Astrocyte of the spinal cord (primary cell): ENCODE measurements around the gene TEK.
"Not testable (repeated sequence)": the region's sequence is repeated elsewhere in the genome, so short reads cannot be mapped to it uniquely, and the experiment has no call there.

Experiments used
- DNase-seq: peaks from one replicate; pipeline ENCODE4 v3.0.0; 2011; ENCODE audit warnings: low read depth, low spot score
- H3K4me3 ChIP-seq: 2 replicates; pipeline ENCODE4 v1.5.1; 2011; ENCODE audit warnings: low read depth, mild to moderate bottlenecking, low read length, moderate library complexity
- CTCF ChIP-seq: IDR thresholded peaks from 2 replicates; pipeline ENCODE4 v1.5.1; 2012; ENCODE audit warnings: low read depth, mild to moderate bottlenecking, low read length, inconsistent platforms
- in situ Hi-C: cut with HindIII; loops from 2 replicates; pipeline ENCODE4 v1.10.0; 2017; ENCODE audit warnings: low sequenced_read_pairs

Gene TEK

DNA sequence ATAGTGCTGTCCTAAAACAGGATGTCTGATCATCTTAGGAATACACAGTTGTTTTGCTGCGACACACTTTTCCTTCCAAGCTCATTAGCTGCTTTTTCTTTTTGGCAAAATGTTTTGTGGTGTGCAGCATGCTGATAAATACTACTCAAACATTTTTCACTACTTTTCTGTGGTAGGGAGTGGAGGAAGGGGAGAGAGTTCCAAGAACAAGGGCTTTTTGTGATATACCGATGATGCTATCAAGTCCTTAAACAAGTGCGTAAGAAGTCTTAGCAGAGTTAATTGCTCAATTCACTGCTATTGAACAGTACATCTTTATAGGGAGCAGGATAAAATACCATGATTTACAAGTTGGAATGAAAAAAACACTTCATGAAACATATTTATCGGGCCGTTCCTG is 23.6 kb upstream of the TEK start:
- in situ Hi-C loops, result no loop called here
- H3K4me3 ChIP-seq, result no peak overlapping the region
- no peak for DNase-seq
- no peak for TF ChIP-seq CTCF

- no peak overlapping the region for H3K4me3 ChIP-seq
Observed at GRCh38 chr9:27086818-27087680, 22.0 kb upstream of the TEK start.

DNA sequence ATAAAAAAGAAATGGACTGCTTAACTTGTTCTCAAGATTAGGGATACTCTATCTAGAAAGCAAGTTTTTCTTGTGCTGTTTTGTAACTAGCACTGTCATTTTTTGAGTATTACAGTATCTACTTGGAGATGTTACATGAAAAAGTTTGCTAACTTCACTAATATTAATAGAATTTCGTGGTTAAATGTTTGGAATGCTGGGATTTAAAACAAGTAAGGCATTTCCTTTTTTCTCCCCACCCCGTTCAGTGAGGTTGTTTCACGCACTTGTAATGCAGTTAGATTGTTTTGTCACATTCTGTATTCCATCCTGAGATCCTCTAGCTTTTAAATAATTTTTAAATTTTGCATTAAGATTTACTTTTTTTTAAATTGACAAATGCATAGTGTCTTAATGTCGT is 20.0 kb upstream of the TEK start:
- in situ Hi-C loops, result no loop called here
- no peak for TF ChIP-seq CTCF
- DNase-seq, result peak; percentile 61
- no peak overlapping the region for H3K4me3 ChIP-seq

More at GRCh38 chr9:27086818-27087680, 22.0 kb upstream of the TEK start:
- TF ChIP-seq CTCF, result no peak
- DNase-seq, result peak; percentile 76
- in situ Hi-C loops, result no loop called here

DNA sequence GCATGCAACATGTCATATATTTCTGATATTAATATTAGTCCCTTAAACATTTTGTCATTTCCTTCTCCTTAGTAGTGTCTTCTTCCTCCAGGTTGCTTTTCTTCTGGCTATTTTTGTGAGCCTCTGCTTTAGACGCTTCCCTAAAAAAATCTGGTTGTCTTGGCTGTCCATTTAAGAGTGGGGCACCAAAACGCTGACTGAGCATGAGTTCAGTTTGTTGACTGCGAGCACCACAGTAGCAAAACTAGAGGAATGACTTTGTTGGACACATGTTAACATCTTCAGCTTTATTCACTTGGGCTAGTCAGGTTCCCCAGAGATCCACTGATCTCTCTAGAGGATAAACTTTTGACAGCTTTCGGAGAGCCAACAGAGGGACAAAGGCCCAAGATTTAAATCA is 19.3 kb upstream of the TEK start:
- no peak for TF ChIP-seq CTCF
- in situ Hi-C loops, result no loop called here
- no peak overlapping the region for H3K4me3 ChIP-seq
- DNase-seq, result no peak

GRCh38 chr9:27090231-27090630 is 18.8 kb upstream of the TEK start:
- no peak for TF ChIP-seq CTCF
- no peak for DNase-seq
- in situ Hi-C loops, result no loop called here
- no peak overlapping the region for H3K4me3 ChIP-seq

GRCh38 chr9:27090711-27091110 is 18.3 kb upstream of the TEK start:
- TF ChIP-seq CTCF, result no peak
- DNase-seq, result no peak
- no peak overlapping the region for H3K4me3 ChIP-seq
- in situ Hi-C loops, result no loop called here

DNA sequence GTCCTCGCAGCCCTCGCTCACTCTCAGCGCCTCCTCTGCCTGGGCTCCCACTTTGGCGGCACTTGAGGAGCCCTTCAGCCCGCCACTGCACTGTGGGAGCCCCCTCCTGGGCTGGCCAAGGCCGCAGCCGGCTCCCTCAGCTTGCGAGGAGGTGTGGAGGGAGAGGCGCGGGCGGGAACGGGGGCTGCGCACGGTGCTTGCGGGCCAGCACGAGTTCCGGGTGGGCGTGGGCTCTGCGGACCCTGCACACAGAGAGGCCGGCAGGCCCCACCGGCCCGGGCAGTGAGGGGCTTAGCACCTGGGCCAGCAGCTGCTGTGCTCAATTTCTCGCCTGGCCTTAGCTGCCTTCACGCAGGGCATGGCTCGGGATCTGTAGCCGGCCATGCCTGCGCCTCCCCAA is 16.5 kb upstream of the TEK start:
- in situ Hi-C loops, H3K4me3 ChIP-seq, DNase-seq: not testable (repeated sequence)

GRCh38 chr9:27093384-27094067 is 15.5 kb upstream of the TEK start:
- H3K4me3 ChIP-seq, in situ Hi-C loops, DNase-seq: not testable (repeated sequence)
